HepG2 (cell line): ENCODE results near the gene RBM19.

ENCODE experiments used
- ATF3 ChIP-seq: sonication (generic); formaldehyde crosslinking; IDR thresholded peaks from 2 replicates; pipeline ENCODE4 v1.4.0; 2020; ENCODE audit warnings: missing genetic modification reagents
- FOXJ3 ChIP-seq: sonication (generic); formaldehyde crosslinking; IDR thresholded peaks from 2 replicates; pipeline ENCODE4 v1.4.0; 2020; ENCODE audit warnings: missing genetic modification reagents, mild to moderate bottlenecking, borderline replicate concordance
- MXI1 ChIP-seq: IDR thresholded peaks from 3 replicates; pipeline ENCODE4 v1.6.1; 2012; ENCODE audit warnings: low read depth, low read length, inconsistent platforms, borderline replicate concordance
- NAIF1 ChIP-seq: sonication (generic); formaldehyde crosslinking; IDR thresholded peaks from 2 replicates; pipeline ENCODE4 v1.5.0; 2020; ENCODE audit warnings: mild to moderate bottlenecking, missing genetic modification reagents, borderline replicate concordance
- NR1H2 ChIP-seq: sonication (generic); formaldehyde crosslinking; IDR thresholded peaks from 2 replicates; pipeline ENCODE4 v1.8.1; 2022; ENCODE audit warnings: low read depth, missing genetic modification reagents, borderline replicate concordance
- POLR2G ChIP-seq: fragments of 200-400 bp; formaldehyde crosslinking; IDR thresholded peaks from 2 replicates; pipeline ENCODE4 v1.6.1; 2018; ENCODE audit warnings: mild to moderate bottlenecking, low read depth, low read length, moderate library complexity
- SALL2 ChIP-seq: sonication (generic); formaldehyde crosslinking; IDR thresholded peaks from 2 replicates; pipeline ENCODE4 v1.8.1; 2023; ENCODE audit warnings: mild to moderate bottlenecking, missing genetic modification reagents, inconsistent platforms
- ZBTB42 ChIP-seq: sonication (generic); formaldehyde crosslinking; IDR thresholded peaks from 2 replicates; pipeline ENCODE4 v1.5.0; 2020; ENCODE audit warnings: mild to moderate bottlenecking, missing genetic modification reagents
- ZNF335 ChIP-seq: sonication (generic); formaldehyde crosslinking; IDR thresholded peaks from 2 replicates; pipeline ENCODE4 v1.4.0; 2020; ENCODE audit warnings: missing genetic modification reagents
- ZNF616 ChIP-seq: sonication (generic); formaldehyde crosslinking; IDR thresholded peaks from 2 replicates; pipeline ENCODE4 v1.5.0; 2020; ENCODE audit warnings: low read depth, mild to moderate bottlenecking, missing genetic modification reagents
- ZNF766 ChIP-seq: sonication (generic); formaldehyde crosslinking; IDR thresholded peaks from 2 replicates; pipeline ENCODE4 v1.5.0; 2020; ENCODE audit warnings: missing genetic modification reagents, borderline replicate concordance
- TF ChIP-seq, protein P1 (sequence below): sonication (generic); formaldehyde crosslinking; IDR thresholded peaks from 2 replicates; pipeline ENCODE4 v1.5.0; 2020; ENCODE audit warnings: mild to moderate bottlenecking, missing genetic modification reagents, moderate library complexity

DNA sequence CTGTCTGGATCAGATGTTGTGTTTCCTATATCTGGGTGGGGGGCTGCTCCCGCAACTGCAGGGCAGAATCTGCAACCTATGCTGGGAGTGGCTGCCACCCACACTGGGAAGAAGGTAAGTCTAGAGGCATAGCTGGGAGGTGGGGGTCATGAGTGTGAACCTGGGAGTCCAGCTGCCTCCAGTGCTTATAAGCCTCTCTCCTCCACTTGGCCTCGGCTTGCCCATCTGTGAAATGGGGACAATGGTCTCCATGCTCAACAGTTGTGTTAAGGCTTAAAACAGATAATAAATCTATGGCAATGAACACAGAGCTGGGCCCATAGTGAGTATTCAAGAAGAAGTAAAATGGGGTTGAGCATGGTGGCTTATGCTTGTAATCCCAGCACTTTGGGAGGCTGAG is 90.0 kb downstream of the RBM19 start:
- TF ChIP-seq, protein P1, sequence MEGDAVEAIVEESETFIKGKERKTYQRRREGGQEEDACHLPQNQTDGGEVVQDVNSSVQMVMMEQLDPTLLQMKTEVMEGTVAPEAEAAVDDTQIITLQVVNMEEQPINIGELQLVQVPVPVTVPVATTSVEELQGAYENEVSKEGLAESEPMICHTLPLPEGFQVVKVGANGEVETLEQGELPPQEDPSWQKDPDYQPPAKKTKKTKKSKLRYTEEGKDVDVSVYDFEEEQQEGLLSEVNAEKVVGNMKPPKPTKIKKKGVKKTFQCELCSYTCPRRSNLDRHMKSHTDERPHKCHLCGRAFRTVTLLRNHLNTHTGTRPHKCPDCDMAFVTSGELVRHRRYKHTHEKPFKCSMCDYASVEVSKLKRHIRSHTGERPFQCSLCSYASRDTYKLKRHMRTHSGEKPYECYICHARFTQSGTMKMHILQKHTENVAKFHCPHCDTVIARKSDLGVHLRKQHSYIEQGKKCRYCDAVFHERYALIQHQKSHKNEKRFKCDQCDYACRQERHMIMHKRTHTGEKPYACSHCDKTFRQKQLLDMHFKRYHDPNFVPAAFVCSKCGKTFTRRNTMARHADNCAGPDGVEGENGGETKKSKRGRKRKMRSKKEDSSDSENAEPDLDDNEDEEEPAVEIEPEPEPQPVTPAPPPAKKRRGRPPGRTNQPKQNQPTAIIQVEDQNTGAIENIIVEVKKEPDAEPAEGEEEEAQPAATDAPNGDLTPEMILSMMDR (CRISPR knock-in tag) = no peak
- TF ChIP-seq ATF3 (CRISPR knock-in tag) (no peak), SALL2 (CRISPR knock-in tag) (no peak), ZNF766 (no peak), FOXJ3 (CRISPR knock-in tag) (no peak), MXI1 (no peak), ZBTB42 (CRISPR knock-in tag) (no peak), ZNF335 (CRISPR knock-in tag) (no peak), ZNF616 (CRISPR knock-in tag) (no peak), POLR2G (no peak), NR1H2 (CRISPR knock-in tag) (no peak), NAIF1 (no peak)
